Measurements from ENCODE around the gene CALCOCO1.

- TF ChIP-seq CTCF (IDR thresholded peaks at IDR 0.05; ENCODE audit: insufficient read depth, low read length, poor library complexity, severe bottlenecking) (no peak), EZH2phosphoT487 (conservative IDR thresholded peaks at IDR 0.05; ENCODE audit: low read length) (no peak)
Measured at GRCh38 chr12:53670308-53670707, 56.9 kb downstream of the CALCOCO1 start.
